GM12864 (cell line): ENCODE measurements around the gene DCDC1.

ENCODE experiments used
- DNase-seq: peaks from one replicate; pipeline ENCODE4 v3.0.0-alpha.2; 2011; ENCODE audit warnings: low read depth
- H3K4me3 ChIP-seq: 2 replicates; pipeline ENCODE4 v1.5.1; 2011; ENCODE audit warnings: mild to moderate bottlenecking, low read depth, low read length, control low read depth
- TF ChIP-seq, protein P1 (sequence below): IDR thresholded peaks from 2 replicates; pipeline ENCODE4 v1.5.1; 2011; ENCODE audit warnings: low read depth, mild to moderate bottlenecking, moderate library complexity, low read length, control low read depth, inconsistent platforms; ENCODE audit errors: missing control alignments

Gene DCDC1

DNA sequence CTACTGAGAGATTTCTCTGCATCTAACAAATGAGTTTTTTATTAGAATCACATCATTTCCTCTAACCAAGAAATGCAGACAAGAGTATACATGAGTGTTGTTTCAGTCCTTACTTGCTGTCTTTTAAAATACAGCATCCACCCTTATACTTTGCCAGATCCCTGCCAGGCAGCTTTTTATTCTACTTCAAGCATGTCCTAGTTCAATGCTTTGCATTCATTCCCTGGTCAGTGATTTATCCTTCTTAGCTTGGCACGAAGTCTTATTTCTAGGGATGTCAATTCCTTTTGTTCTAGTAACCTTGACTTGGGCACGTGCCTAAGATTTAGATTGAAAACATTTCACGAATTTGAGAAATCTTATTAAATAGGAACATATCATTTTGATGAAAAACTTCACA, 476.2 kb downstream of the DCDC1 start:
- TF ChIP-seq, protein P1, sequence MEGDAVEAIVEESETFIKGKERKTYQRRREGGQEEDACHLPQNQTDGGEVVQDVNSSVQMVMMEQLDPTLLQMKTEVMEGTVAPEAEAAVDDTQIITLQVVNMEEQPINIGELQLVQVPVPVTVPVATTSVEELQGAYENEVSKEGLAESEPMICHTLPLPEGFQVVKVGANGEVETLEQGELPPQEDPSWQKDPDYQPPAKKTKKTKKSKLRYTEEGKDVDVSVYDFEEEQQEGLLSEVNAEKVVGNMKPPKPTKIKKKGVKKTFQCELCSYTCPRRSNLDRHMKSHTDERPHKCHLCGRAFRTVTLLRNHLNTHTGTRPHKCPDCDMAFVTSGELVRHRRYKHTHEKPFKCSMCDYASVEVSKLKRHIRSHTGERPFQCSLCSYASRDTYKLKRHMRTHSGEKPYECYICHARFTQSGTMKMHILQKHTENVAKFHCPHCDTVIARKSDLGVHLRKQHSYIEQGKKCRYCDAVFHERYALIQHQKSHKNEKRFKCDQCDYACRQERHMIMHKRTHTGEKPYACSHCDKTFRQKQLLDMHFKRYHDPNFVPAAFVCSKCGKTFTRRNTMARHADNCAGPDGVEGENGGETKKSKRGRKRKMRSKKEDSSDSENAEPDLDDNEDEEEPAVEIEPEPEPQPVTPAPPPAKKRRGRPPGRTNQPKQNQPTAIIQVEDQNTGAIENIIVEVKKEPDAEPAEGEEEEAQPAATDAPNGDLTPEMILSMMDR = no peak
- H3K4me3 ChIP-seq = no peak overlapping the region
- DNase-seq = no peak

DNA sequence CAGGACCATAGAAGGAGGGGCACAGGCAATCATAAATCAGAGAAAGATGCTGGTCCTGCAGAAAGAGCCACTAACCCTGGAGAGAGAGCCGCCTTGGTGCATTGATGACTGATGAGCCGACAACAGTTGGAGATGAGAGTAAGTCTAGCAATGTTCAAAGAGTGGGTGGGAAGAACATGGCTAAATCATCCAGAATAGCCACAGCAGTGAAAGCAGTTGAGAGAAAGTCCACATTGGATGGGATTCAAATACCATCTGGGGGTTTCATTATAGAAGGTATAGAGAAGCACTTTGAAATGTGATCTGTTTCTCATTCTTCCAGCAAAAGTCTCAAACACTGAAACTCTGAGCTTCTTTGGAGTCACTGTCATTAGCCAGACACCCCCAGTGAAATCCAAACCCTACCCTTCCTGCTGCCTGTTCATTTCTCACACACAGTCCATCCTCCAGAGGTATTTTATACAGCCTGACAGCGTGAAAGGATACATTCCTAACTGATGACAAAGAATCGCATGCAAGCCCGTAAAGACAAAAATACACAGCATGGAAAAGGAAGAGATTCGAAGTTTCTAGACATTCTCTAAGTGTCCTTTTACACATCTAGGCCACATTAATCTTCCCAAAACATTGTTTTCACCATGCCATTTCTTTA, 480.3 kb downstream of the DCDC1 start:
- no peak overlapping the region for H3K4me3 ChIP-seq
- no peak for DNase-seq
- TF ChIP-seq, protein P1 = no peak

GRCh38 chr11:30879322-30880005, 490.1 kb downstream of the DCDC1 start:
- no peak overlapping the region for H3K4me3 ChIP-seq
- no peak for DNase-seq
- TF ChIP-seq, protein P1 = no peak

- TF ChIP-seq, protein P1 = no peak
- no peak overlapping the region for H3K4me3 ChIP-seq
Observed at GRCh38 chr11:30878400-30878799, 491.1 kb downstream of the DCDC1 start.

GRCh38 chr11:30876663-30877396, 492.7 kb downstream of the DCDC1 start:
- DNase-seq = no peak
- H3K4me3 ChIP-seq = no peak overlapping the region
- TF ChIP-seq, protein P1 = no peak

More at GRCh38 chr11:30878400-30878799, 491.1 kb downstream of the DCDC1 start:
- no peak for DNase-seq

- no peak overlapping the region for H3K4me3 ChIP-seq
- DNase-seq = no peak
- TF ChIP-seq, protein P1 = no peak
Observed at GRCh38 chr11:30876228-30876627, 493.3 kb downstream of the DCDC1 start.
